Gastrocnemius medialis (tissue), 4 donors: ENCODE data around the gene PLCXD3.

Experiments used
- POLR2A ChIP-seq, 2 donors: fragments of 450-650 bp; IDR thresholded peaks; one replicate each; pipeline ENCODE4 v1.6.1; 2017; ENCODE audit warnings: antibody characterized with exemption in 2 of 2, mild to moderate bottlenecking in 2 of 2, moderate library complexity in 2 of 2
- TF ChIP-seq, protein P1 (sequence below), 5 experiments: fragments of 450-650 bp in 3 of 5; fragments of 200-600 bp in 2 of 5; sonication (generic) in 2 of 5; IDR thresholded peaks in 4 of 5; conservative IDR thresholded peaks in 1 of 5; 1 replicate in 4 of 5; 2 replicates in 1 of 5; pipeline ENCODE4 v1.5.1; 2016 to 2019; ENCODE audit warnings: antibody characterized with exemption in 5 of 5, mild to moderate bottlenecking in 3 of 5, moderate library complexity in 3 of 5

DNA sequence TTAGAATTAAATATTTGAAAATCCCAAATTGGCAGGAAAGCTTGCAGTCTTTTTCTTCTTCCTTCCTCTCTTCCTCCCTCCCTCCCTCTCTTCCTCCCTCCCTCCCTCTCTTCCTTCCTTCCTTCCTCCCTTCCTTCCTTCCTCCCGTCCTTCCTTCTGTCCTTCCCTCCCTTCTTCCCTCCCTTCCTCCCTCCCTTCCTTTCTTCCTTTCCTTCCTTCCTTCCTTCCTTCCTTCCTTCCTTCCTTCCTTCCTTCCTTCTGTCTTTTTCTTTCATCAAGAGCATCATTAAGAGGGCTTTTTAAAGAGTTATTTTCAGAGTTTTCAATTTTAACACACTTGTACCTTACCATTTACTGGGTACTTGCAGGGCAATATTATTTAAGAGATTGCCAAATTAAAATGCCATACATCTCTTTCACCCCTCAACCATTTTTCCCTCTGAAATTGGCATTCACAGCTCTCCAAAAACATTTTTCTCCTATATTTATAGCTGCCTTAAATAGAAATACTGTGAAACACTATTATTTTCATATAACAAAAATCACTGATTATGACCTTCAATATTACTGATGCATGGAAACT, 197.8 kb downstream of the PLCXD3 start:
- TF ChIP-seq, protein P1, sequence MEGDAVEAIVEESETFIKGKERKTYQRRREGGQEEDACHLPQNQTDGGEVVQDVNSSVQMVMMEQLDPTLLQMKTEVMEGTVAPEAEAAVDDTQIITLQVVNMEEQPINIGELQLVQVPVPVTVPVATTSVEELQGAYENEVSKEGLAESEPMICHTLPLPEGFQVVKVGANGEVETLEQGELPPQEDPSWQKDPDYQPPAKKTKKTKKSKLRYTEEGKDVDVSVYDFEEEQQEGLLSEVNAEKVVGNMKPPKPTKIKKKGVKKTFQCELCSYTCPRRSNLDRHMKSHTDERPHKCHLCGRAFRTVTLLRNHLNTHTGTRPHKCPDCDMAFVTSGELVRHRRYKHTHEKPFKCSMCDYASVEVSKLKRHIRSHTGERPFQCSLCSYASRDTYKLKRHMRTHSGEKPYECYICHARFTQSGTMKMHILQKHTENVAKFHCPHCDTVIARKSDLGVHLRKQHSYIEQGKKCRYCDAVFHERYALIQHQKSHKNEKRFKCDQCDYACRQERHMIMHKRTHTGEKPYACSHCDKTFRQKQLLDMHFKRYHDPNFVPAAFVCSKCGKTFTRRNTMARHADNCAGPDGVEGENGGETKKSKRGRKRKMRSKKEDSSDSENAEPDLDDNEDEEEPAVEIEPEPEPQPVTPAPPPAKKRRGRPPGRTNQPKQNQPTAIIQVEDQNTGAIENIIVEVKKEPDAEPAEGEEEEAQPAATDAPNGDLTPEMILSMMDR (IDR thresholded peaks at IDR 0.05 in 4 of 5, conservative IDR thresholded peaks at IDR 0.05 in 1 of 5), result no peak
- TF ChIP-seq POLR2A (IDR thresholded peaks at IDR 0.05), result no peak
